Neutrophil (primary cell): ENCODE measurements around the gene ZBTB20.

ENCODE experiments used
- H3K27ac ChIP-seq: fragments of 200-600 bp; sonication (generic); 2 replicates; pipeline ENCODE4 v1.5.1; 2016; ENCODE audit warnings: mild to moderate bottlenecking, moderate library complexity
- H3K27me3 ChIP-seq: fragments of 200-600 bp; sonication (generic); 2 replicates; pipeline ENCODE4 v1.6.0; 2016; ENCODE audit warnings: mild to moderate bottlenecking
- H3K36me3 ChIP-seq: fragments of 200-600 bp; sonication (generic); 2 replicates; pipeline ENCODE4 v1.5.1; 2017
- H3K4me1 ChIP-seq, 2 experiments: fragments of 200-600 bp in 1 of 2; sonication (generic) in 1 of 2; 1 replicate in 1 of 2; 2 replicates in 1 of 2; pipeline versions ENCODE4 v1.5.1 to v1.6.1; 2013 to 2016; ENCODE audit warnings: low read depth in 1 of 2, low read length in 1 of 2, mild to moderate bottlenecking in 1 of 2, moderate library complexity in 1 of 2; ENCODE audit not compliant: control insufficient read depth in 1 of 2, insufficient read depth in 1 of 2
- H3K4me3 ChIP-seq, 2 experiments: fragments of 200-600 bp in 1 of 2; sonication (generic) in 1 of 2; 1 replicate in 1 of 2; 2 replicates in 1 of 2; pipeline ENCODE4 v1.5.1; 2013 to 2016; ENCODE audit warnings: low read depth in 1 of 2, low read length in 1 of 2, mild to moderate bottlenecking in 1 of 2, moderate library complexity in 1 of 2
- H3K9me3 ChIP-seq: fragments of 200-600 bp; sonication (generic); 2 replicates; pipeline ENCODE4 v1.5.1; 2016
- TF ChIP-seq, protein P1 (sequence below): fragments of 200-600 bp; sonication (generic); IDR thresholded peaks from 2 replicates; pipeline ENCODE4 v1.5.1; 2016; ENCODE audit warnings: antibody characterized with exemption

Gene ZBTB20

DNA sequence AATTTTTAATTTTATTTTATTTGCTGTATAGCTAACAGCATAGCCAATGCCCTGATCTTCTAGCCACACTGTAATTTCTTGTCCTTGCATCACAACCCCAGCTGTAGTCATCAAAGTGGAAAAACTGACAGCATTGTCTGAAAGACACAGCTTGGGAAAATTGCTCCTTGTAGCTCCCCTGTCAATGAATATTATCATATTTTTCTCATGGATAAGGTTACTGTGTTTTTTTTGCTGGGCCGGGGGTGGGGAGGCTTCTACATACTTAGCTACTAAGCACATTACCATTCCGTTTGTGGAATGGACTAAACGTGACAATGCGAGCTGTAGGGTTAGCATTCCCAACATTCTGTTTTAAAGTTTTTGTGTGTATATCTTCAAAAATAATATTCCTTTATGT is 472.0 kb downstream of the ZBTB20 start:
- no peaks in the 10 kb centered on the region for H3K9me3 ChIP-seq
- H3K4me1 ChIP-seq = no peaks in the 10 kb centered on the region
- no peak overlapping the region for H3K4me3 ChIP-seq
- TF ChIP-seq, protein P1, sequence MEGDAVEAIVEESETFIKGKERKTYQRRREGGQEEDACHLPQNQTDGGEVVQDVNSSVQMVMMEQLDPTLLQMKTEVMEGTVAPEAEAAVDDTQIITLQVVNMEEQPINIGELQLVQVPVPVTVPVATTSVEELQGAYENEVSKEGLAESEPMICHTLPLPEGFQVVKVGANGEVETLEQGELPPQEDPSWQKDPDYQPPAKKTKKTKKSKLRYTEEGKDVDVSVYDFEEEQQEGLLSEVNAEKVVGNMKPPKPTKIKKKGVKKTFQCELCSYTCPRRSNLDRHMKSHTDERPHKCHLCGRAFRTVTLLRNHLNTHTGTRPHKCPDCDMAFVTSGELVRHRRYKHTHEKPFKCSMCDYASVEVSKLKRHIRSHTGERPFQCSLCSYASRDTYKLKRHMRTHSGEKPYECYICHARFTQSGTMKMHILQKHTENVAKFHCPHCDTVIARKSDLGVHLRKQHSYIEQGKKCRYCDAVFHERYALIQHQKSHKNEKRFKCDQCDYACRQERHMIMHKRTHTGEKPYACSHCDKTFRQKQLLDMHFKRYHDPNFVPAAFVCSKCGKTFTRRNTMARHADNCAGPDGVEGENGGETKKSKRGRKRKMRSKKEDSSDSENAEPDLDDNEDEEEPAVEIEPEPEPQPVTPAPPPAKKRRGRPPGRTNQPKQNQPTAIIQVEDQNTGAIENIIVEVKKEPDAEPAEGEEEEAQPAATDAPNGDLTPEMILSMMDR = no peak
- H3K27me3 ChIP-seq = no peaks in the 10 kb centered on the region
- no peak overlapping the region for H3K27ac ChIP-seq
- no peaks in the 10 kb centered on the region for H3K36me3 ChIP-seq

- Histone ChIP-seq H3K4me3 (no peak overlapping the region), H3K4me1 (no peaks in the 10 kb centered on the region), H3K9me3 (no peaks in the 10 kb centered on the region), H3K36me3 (no peaks in the 10 kb centered on the region), H3K27me3 (no peaks in the 10 kb centered on the region), H3K27ac (no peak overlapping the region)
- TF ChIP-seq, protein P1 = no peak
Observed at GRCh38 chr3:114674036-114674435, 473.1 kb downstream of the ZBTB20 start.

- Histone ChIP-seq H3K27ac (no peak overlapping the region), H3K36me3 (no peaks in the 10 kb centered on the region), H3K4me1 (no peaks in the 10 kb centered on the region), H3K9me3 (no peaks in the 10 kb centered on the region), H3K27me3 (no peaks in the 10 kb centered on the region), H3K4me3 (no peak overlapping the region)
- TF ChIP-seq, protein P1 = no peak
Observed at GRCh38 chr3:114673481-114673880, 473.6 kb downstream of the ZBTB20 start.

- Histone ChIP-seq H3K4me1 (no peaks in the 10 kb centered on the region), H3K27ac (no peak overlapping the region), H3K4me3 (no peak overlapping the region), H3K36me3 (no peaks in the 10 kb centered on the region), H3K9me3 (no peaks in the 10 kb centered on the region), H3K27me3 (no peaks in the 10 kb centered on the region)
- TF ChIP-seq, protein P1 = no peak
Observed at GRCh38 chr3:114672692-114673447, 474.2 kb downstream of the ZBTB20 start.

- Histone ChIP-seq H3K36me3 (no peaks in the 10 kb centered on the region), H3K27me3 (no peaks in the 10 kb centered on the region), H3K4me3 (no peak overlapping the region), H3K9me3 (no peaks in the 10 kb centered on the region), H3K27ac (no peak overlapping the region), H3K4me1 (no peaks in the 10 kb centered on the region)
- TF ChIP-seq, protein P1 = no peak
Observed at GRCh38 chr3:114671741-114672510, 475.2 kb downstream of the ZBTB20 start.
